PC-3 (cell line): Measurements from ENCODE around the gene CALML4. TPM values are rescaled to one million over a fixed set of nuclear protein-coding genes. Genes with fewer than 3 reads are reported as not detected.

Source experiments
- ATAC-seq: fragments of 200-7000 bp; cut with Tn5 transposase; 2 replicates; pipeline ENCODE4 v1.9.1; 2020; ENCODE audit warnings: mild to moderate bottlenecking, moderate library complexity
- BruUV-seq: library from RNA; stranded (reverse); fragments of 400-500 nt; replicated peaks from 2 replicates; lab custom pipeline; 2021; lab: Mats Ljungman, UMichigan
- CTCF ChIA-PET: fragments of 300-600 bp; sonication (Branson Sonifier 250); formaldehyde crosslinking; loops from one replicate; lab custom pipeline; 2022; ENCODE audit warnings: antibody characterized with exemption; lab: Charles Lee
- POLR2A ChIA-PET: fragments of 300-600 bp; sonication (Branson Sonifier 250); formaldehyde crosslinking; loops from one replicate; lab custom pipeline; 2022; ENCODE audit warnings: antibody characterized with exemption; ENCODE audit not compliant: unreplicated experiment; lab: Charles Lee
- DNase-seq: peaks from one replicate; pipeline ENCODE4 v3.0.0-alpha.2; 2015
- H2AFZ ChIP-seq: fragments of 300-600 bp; sonication (generic); 2 replicates; pipeline ENCODE4 v1.6.0; 2016; ENCODE audit warnings: antibody characterized with exemption, low read length
- H3F3A ChIP-seq: fragments of 300-600 bp; sonication (generic); one replicate; pipeline ENCODE4 v1.6.0; 2017; ENCODE audit warnings: antibody characterized with exemption, low read length, control low read depth, mild to moderate bottlenecking; ENCODE audit not compliant: unreplicated experiment
- H3K27ac ChIP-seq: fragments of 300-600 bp; sonication (generic); 2 replicates; pipeline ENCODE4 v1.5.1; 2016; ENCODE audit warnings: mild to moderate bottlenecking, low read length
- H3K27me3 ChIP-seq: fragments of 300-600 bp; sonication (generic); 2 replicates; pipeline ENCODE4 v1.6.1; 2016; ENCODE audit warnings: low read length, mixed read lengths
- H3K36me3 ChIP-seq: fragments of 300-600 bp; sonication (generic); 2 replicates; pipeline ENCODE4 v1.6.1; 2016; ENCODE audit warnings: low read depth, mixed run types, low read length, mixed read lengths
- H3K4me1 ChIP-seq: fragments of 300-600 bp; sonication (generic); 2 replicates; pipeline ENCODE4 v1.5.1; 2016; ENCODE audit warnings: low read length; ENCODE audit not compliant: insufficient read depth
- H3K4me2 ChIP-seq: fragments of 300-600 bp; sonication (generic); 2 replicates; pipeline ENCODE4 v1.6.0; 2016; ENCODE audit warnings: low read length
- H3K4me3 ChIP-seq: fragments of 300-600 bp; sonication (generic); 2 replicates; pipeline ENCODE4 v1.5.1; 2016; ENCODE audit warnings: mild to moderate bottlenecking, low read length, mixed read lengths
- H3K79me2 ChIP-seq: fragments of 300-600 bp; sonication (generic); 2 replicates; pipeline ENCODE4 v1.6.1; 2017; ENCODE audit warnings: low read length, mixed read lengths
- H3K9ac ChIP-seq: fragments of 300-600 bp; sonication (generic); 2 replicates; pipeline ENCODE4 v1.6.0; 2016; ENCODE audit warnings: mild to moderate bottlenecking, low read length
- H3K9me2 ChIP-seq: fragments of 300-600 bp; sonication (generic); replicated peaks from 2 replicates; pipeline ENCODE4 v1.6.1; 2016; ENCODE audit warnings: mixed run types, low read length, mixed read lengths
- H3K9me3 ChIP-seq: fragments of 300-600 bp; sonication (generic); 2 replicates; pipeline ENCODE4 v1.6.1; 2016; ENCODE audit warnings: low read length, mixed read lengths
- H4K20me1 ChIP-seq: fragments of 300-600 bp; sonication (generic); 2 replicates; pipeline ENCODE4 v1.6.1; 2016; ENCODE audit warnings: low read length, mixed read lengths
- CTCF ChIP-seq: fragments of 300-600 bp; sonication (generic); conservative IDR thresholded peaks from 2 replicates; pipeline ENCODE4 v1.5.1; 2017; ENCODE audit warnings: antibody characterized with exemption, low read depth, mild to moderate bottlenecking, low read length
- EZH2 ChIP-seq: fragments of 300-600 bp; sonication (generic); IDR thresholded peaks from one replicate; pipeline ENCODE4 v1.6.1; 2017; ENCODE audit warnings: antibody characterized with exemption, mild to moderate bottlenecking, low read length; ENCODE audit not compliant: unreplicated experiment
- EZH2phosphoT487 ChIP-seq: fragments of 300-600 bp; sonication (generic); IDR thresholded peaks from 2 replicates; pipeline ENCODE4 v1.6.1; 2018; ENCODE audit warnings: mild to moderate bottlenecking, antibody characterized with exemption, low read length, borderline replicate concordance
- intact Hi-C: fragments of 100-400 bp; cut with micrococcal nuclease; formaldehyde crosslinking; loops from 2 replicates; pipeline ENCODE4 v1.9.0; 2023
- total RNA-seq: library from RNA; depleted of rRNA; stranded (reverse); fragments of >200 nt; gene quantifications from 2 replicates; pipeline ENCODE4 v1.2.3, GENCODE V29; 2014

The CALML4 gene
- total RNA-seq, 1 experiment from 2014 or later, result 4.8 TPM

DNA sequence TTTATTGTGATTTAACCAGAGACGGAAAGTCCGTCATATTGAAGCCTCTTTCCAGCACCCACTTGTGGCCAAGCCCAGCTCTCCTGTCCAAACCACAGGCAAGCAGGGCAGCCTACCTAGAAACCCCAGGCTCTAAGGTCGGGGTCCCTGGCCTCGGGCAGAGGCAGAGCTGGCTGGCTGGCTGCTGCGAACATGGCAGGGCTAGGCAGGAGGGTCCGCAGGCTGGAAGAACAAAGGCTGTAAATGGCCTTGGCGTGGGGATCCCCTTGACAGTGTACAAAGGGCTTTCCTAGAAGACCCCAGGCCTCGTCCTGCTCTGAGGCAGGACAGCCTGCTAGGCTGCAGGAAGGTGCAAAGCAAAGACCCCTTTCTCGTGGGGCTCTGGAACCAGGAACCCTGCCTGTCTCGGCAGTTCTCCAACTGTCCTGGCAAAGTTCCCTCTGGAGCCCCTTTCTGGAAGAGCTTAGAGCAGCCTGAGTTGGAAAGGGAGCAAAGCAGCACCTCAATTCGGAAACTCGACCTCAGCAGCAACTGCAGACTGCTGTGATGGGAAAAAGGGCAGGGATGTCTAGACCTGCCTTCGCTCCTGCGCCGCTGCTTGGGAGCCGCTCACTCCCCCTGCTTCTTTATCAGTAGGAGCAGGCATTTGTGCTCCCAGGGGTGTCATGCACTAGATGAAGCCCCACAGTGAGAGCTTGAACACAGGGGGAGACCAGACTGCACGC is 8.5 kb downstream of the CALML4 start:
- Histone ChIP-seq H3K27me3 (no peaks in the 10 kb centered on the region), H3K9me2 (no peaks in the 10 kb centered on the region), H3K4me2 (no peak overlapping the region), H4K20me1 (no peaks in the 10 kb centered on the region), H3F3A (no peaks in the 10 kb centered on the region), H3K9me3 (no peaks in the 10 kb centered on the region), H2AFZ (no peak overlapping the region), H3K27ac (no peak overlapping the region), H3K4me1 (no peaks in the 10 kb centered on the region), H3K4me3 (no peak overlapping the region), H3K36me3 (peaks cover 19% of the 10 kb centered on the region), H3K9ac (no peak overlapping the region), H3K79me2 (no peaks in the 10 kb centered on the region)
- no TSS peak for BruUV-seq
- ATAC-seq (no peak), DNase-seq (no peak)
- ChIA-PET POLR2A (no interaction called here), CTCF (interaction anchor here (0.6 kb wide), 1 partner anchor 110 kb away, joined by 6 read pairs; no protein-coding TSS in a partner anchor)
- no peak for TF ChIP-seq EZH2
- no peak for TF ChIP-seq EZH2phosphoT487
- no peak for TF ChIP-seq CTCF
- intact Hi-C loops, result no loop called here

DNA sequence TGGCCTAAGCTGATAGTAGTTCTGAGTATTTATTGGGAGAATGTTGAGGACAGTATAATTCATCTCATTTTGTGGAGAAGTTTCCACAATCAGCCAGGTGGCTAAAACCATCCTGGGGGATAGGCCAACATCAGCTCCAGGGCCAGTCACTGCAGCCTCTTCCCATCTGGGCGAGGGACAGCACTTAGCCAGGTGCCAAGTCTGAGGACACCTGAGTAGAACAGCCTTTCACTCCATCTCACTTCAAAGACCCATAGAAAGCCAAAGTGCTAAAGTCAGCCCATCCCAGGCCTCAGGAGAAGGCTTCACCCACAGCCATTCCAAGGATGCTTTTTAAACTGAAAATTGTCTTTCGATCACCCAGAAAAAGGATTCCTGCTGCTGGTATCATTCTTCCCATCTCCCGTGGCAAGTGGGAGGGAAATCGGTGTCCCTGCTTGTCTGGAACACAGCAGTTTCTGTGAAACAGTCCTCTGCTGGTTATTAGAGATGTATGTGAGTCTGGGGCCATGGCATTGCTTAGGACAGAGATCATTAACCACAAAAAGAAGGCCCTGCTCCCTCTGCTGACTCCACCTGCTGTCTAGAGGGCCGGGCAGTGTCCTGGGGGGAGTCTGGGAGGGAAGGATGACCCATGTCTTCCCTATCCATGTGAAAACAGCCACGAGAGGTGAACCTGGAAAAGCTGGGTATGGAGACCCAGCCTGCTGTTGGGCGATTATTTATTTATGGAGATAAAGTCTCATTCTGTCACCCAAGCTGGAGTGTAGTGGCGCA is 9.6 kb downstream of the CALML4 start:
- ATAC-seq, result no peak
- no peaks in the 10 kb centered on the region for H3K9me2 ChIP-seq
- CTCF ChIA-PET, result interaction anchor here (0.6 kb wide), 2 partner anchors 40 to 111 kb away, joined by 4 to 6 read pairs; no protein-coding TSS in a partner anchor
- no peaks in the 10 kb centered on the region for H3K27me3 ChIP-seq
- no TSS peak for BruUV-seq
- intact Hi-C loops, result no loop called here
- no peak overlapping the region for H3K9ac ChIP-seq
- DNase-seq, result no peak
- H3K79me2 ChIP-seq, result no peaks in the 10 kb centered on the region
- no peak overlapping the region for H2AFZ ChIP-seq
- no peaks in the 10 kb centered on the region for H4K20me1 ChIP-seq
- H3K36me3 ChIP-seq, result peaks cover 19% of the 10 kb centered on the region
- no peak overlapping the region for H3K4me2 ChIP-seq
- POLR2A ChIA-PET, result no interaction called here
- H3K27ac ChIP-seq, result no peak overlapping the region
- no peak overlapping the region for H3K4me3 ChIP-seq
- H3K9me3 ChIP-seq, result no peaks in the 10 kb centered on the region
- no peaks in the 10 kb centered on the region for H3F3A ChIP-seq
- no peaks in the 10 kb centered on the region for H3K4me1 ChIP-seq
- TF ChIP-seq CTCF (0 out of 2 replicates have a peak, but pooled peaks have one; percentile 5), EZH2 (no peak), EZH2phosphoT487 (no peak)
